ENCODE data around the gene DAPK1.

Gene DAPK1

DNA sequence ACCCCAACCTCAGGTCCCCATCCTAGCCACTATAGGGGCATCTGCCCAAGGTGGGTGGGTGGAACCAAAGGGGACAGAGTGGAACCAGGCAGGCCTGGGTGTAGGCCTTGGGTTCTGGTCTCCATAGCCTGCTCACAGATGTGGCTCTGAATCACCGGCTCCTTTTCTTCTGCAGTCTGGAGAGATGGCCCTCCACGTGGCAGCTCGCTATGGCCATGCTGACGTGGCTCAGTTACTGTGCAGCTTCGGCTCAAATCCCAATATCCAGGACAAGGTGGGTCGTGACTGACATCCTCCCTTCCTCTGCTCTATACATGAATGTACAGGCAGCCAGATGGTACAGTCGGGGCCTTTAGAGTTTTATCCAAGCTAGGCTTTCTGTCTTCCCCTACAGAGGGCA lies 150.9 kb downstream of the DAPK1 start:
- no peak for TF ChIP-seq CTCF (IDR thresholded peaks at IDR 0.05; ENCODE audit: low read depth, low read length)
- H3K4me3 ChIP-seq (ENCODE audit: low read depth, low read length) = no peak overlapping the region
- no peak for DNase-seq (ENCODE audit: low read depth, low spot score)
- in situ Hi-C loops (cut with HindIII; ENCODE audit: low sequenced_read_pairs) = no loop called here

GRCh38 chr9:87650611-87651295 lies 153.1 kb downstream of the DAPK1 start:
- H3K4me3 ChIP-seq (ENCODE audit: low read depth, low read length) = no peak overlapping the region
- in situ Hi-C loops (cut with HindIII; ENCODE audit: low sequenced_read_pairs) = no loop called here
- TF ChIP-seq CTCF (IDR thresholded peaks at IDR 0.05; ENCODE audit: low read depth, low read length) = no peak
- DNase-seq (ENCODE audit: low read depth, low spot score) = no peak

GRCh38 chr9:87651431-87651830 lies 153.8 kb downstream of the DAPK1 start:
- H3K4me3 ChIP-seq (ENCODE audit: low read depth, low read length) = no peak overlapping the region
- in situ Hi-C loops (cut with HindIII; ENCODE audit: low sequenced_read_pairs) = no loop called here
- no peak for TF ChIP-seq CTCF (IDR thresholded peaks at IDR 0.05; ENCODE audit: low read depth, low read length)
- DNase-seq (ENCODE audit: low read depth, low spot score) = no peak

GRCh38 chr9:87653941-87654340 lies 156.3 kb downstream of the DAPK1 start:
- in situ Hi-C loops (cut with HindIII; ENCODE audit: low sequenced_read_pairs) = no loop called here
- no peak for TF ChIP-seq CTCF (IDR thresholded peaks at IDR 0.05; ENCODE audit: low read depth, low read length)
- H3K4me3 ChIP-seq (ENCODE audit: low read depth, low read length) = no peak overlapping the region
- DNase-seq (ENCODE audit: low read depth, low spot score) = no peak

- TF ChIP-seq CTCF (IDR thresholded peaks at IDR 0.05; ENCODE audit: low read depth, low read length) = no peak
- DNase-seq (ENCODE audit: low read depth, low spot score) = no peak
Observed at GRCh38 chr9:87655731-87656130, 158.1 kb downstream of the DAPK1 start.

DNA sequence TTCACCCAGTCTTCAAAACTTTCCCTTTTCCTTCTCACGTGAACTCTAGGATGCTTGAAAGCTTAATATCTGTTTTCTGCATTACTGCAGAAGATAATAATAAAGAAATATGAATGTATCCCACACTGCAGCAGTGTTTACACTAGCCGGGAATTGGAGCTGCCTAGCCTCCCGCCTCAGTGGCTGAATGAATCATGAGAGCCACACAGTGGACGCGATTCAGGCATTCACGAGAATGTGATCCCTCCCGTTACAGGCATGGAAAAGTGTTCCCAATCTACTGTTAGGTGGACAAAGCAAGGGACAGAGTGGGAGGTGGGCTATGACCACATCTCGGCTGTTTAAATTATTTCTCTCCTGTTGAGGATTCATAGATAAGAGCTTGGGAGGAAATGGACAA lies 158.8 kb downstream of the DAPK1 start:
- peak; percentile 33 for TF ChIP-seq CTCF (IDR thresholded peaks at IDR 0.05; ENCODE audit: low read depth, low read length)
- in situ Hi-C loops (cut with HindIII; ENCODE audit: low sequenced_read_pairs) = no loop called here
- peak; percentile 58 for DNase-seq (ENCODE audit: low read depth, low spot score)

More at GRCh38 chr9:87655731-87656130, 158.1 kb downstream of the DAPK1 start:
- no peak overlapping the region for H3K4me3 ChIP-seq (ENCODE audit: low read depth, low read length)
- in situ Hi-C loops (cut with HindIII; ENCODE audit: low sequenced_read_pairs) = no loop called here

More for the DNA sequence above, 158.8 kb downstream of the DAPK1 start:
- no peak overlapping the region for H3K4me3 ChIP-seq (ENCODE audit: low read depth, low read length)
